Thoracic aorta endothelial cell (primary cell): Measurements from ENCODE around the gene FAM72A. TPM values are rescaled to one million over a fixed set of nuclear protein-coding genes. Genes with fewer than 3 reads are reported as not detected.

Source experiments
- total RNA-seq: library from RNA; depleted of rRNA; stranded (reverse); fragments of >200 nt; gene quantifications from 2 replicates; pipeline ENCODE4 v1.2.3, GENCODE V29; 2012

Gene FAM72A
- 5.3 and 6.9 TPM in 2 replicates for total RNA-seq

DNA sequence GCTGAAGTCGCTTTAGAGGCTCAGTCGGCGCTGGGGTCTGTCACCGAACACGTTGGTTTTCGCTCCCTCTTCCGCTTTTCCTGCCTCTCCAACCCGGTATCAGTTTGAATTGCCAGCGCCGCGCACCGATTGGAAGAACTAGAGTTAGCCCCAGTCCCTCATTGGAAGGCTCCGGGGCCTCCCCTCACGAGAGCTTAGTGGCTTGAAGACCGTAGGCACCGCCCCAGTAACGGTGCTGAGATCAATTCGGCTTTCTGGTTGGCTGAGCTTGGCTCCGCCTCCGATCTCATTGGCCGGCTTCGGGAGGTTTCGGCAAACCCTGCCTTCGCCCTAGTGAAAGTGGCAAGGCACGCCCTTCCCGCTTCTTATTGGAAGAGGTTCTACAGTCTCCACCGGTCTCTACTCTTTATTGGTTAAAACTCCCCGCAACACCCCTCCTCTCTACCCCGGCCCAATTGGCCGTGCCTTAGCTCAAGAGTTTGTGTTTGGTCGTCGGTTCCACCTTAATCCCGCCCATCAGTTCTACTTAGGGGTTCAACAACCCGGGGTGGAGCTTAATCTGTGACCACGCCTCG lies at the start of gene FAM72A:
TSS of gene FAM72A (minus strand) at position 51 of the 575 bp plus-strand sequence. CDS start 814 bp downstream, outside the sequence.

GRCh38 chr1:206203364-206204158 lies 922 bp upstream of the FAM72A start, which contains the start of gene SRGAP2:
Gene SRGAP2 (plus strand): TSS chr1:206203541. CDS start chr1:206205971, 2,430 bp downstream.

Other genes starting within 250 kb of the FAM72A start
- 0.13 TPM in 1 of 2 replicates, not detected in the other for gene RAB7B, start 199.4 kb downstream of the FAM72A start, total RNA-seq
- 0.36 TPM in 1 of 2 replicates, not detected in the other for gene CTSE, start 178.9 kb downstream of the FAM72A start, total RNA-seq
- not detected in 2 replicates for gene RHEX, start 149.7 kb downstream of the FAM72A start, total RNA-seq
- gene AVPR1B, start 85.5 kb downstream of the FAM72A start, total RNA-seq, result not detected in 2 replicates
- 113 and 165 TPM in 2 replicates for gene SRGAP2, start 702 bp upstream of the FAM72A start, total RNA-seq